Esophagus muscularis mucosa (tissue), 4 donors: ENCODE results near the gene SZRD1. TPM values are rescaled to one million over a fixed set of nuclear protein-coding genes. Genes with fewer than 3 reads are reported as not detected.

Experiments used
- DNase-seq: peaks from one replicate; pipeline ENCODE4 v3.0.0-alpha.2; 2017; ENCODE audit errors: extremely low spot score
- H3K27ac ChIP-seq, 4 donors: fragments of 200-600 bp; sonication (generic); replicated peaks in 1 of 4; 1 replicate in 3 of 4; 2 replicates in 1 of 4; pipeline ENCODE4 v1.5.1; 2016 to 2019; ENCODE audit warnings: mild to moderate bottlenecking in 1 of 4
- H3K27me3 ChIP-seq, 4 donors: fragments of 200-600 bp; sonication (generic); one replicate each; pipeline versions ENCODE4 v1.5.1 to v1.6.0; 2016 to 2019
- H3K36me3 ChIP-seq, 4 donors: fragments of 200-600 bp; sonication (generic); one replicate each; pipeline ENCODE4 v1.5.1; 2016 to 2019
- H3K4me1 ChIP-seq, 4 donors: fragments of 200-600 bp; sonication (generic); one replicate each; pipeline ENCODE4 v1.5.1; 2016 to 2019
- H3K4me3 ChIP-seq, 4 donors: fragments of 200-600 bp; sonication (generic); 1 replicate in 2 of 4; 2 replicates in 2 of 4; pipeline ENCODE4 v1.5.1; 2016 to 2019; ENCODE audit warnings: mild to moderate bottlenecking in 4 of 4, moderate library complexity in 1 of 4
- H3K9me3 ChIP-seq, 4 donors: fragments of 200-600 bp; sonication (generic); 1 replicate in 3 of 4; 2 replicates in 1 of 4; pipeline ENCODE4 v1.5.1; 2016 to 2019
- CTCF ChIP-seq, 3 experiments: fragments of 200-600 bp in 2 of 3; fragments of 450-650 bp in 1 of 3; sonication (generic) in 2 of 3; IDR thresholded peaks; one replicate each; pipeline ENCODE4 v1.5.1; 2017 to 2019; ENCODE audit warnings: antibody characterized with exemption in 3 of 3, mild to moderate bottlenecking in 2 of 3, moderate library complexity in 1 of 3
- EP300 ChIP-seq: sonication (generic); formaldehyde crosslinking; IDR thresholded peaks from one replicate; pipeline ENCODE4 v1.6.1; 2017; ENCODE audit warnings: antibody characterized with exemption
- POLR2A ChIP-seq: fragments of 450-650 bp; IDR thresholded peaks from one replicate; pipeline ENCODE4 v1.6.1; 2017; ENCODE audit warnings: antibody characterized with exemption, moderate library complexity, mild to moderate bottlenecking, low read depth
- POLR2AphosphoS5 ChIP-seq, 2 donors: sonication (generic); formaldehyde crosslinking; IDR thresholded peaks; one replicate each; pipeline ENCODE4 v1.6.1; 2017; ENCODE audit warnings: antibody characterized with exemption in 2 of 2
- WGBS: methylation state at CpG from one replicate; pipeline ENCODE4 v1.1.5; 2018; 5-methylcytosine and 5-hydroxymethylcytosine counted together
- intact Hi-C: fragments of 100-400 bp; cut with DNase I; formaldehyde crosslinking; loops from one replicate; pipeline ENCODE4 v1.15.1; 2023
- total RNA-seq, 4 donors: library from RNA; depleted of rRNA; stranded (reverse); fragments of >200 nt; gene quantifications; one replicate each; pipeline versions ENCODE4 v1.1.0 to v1.2.1, GENCODE V29; 2016

SZRD1 gene
- total RNA-seq, 4 donors from 2014 or later: 70.2 to 110 (median 98.3) TPM

GRCh38 chr1:16413191-16413590 lies 46.1 kb downstream of the SZRD1 start:
- no peak overlapping the region for H3K4me3 ChIP-seq
- intact Hi-C loops: no loop called here
- H3K4me1 ChIP-seq: no peaks in the 10 kb centered on the region
- TF ChIP-seq POLR2AphosphoS5 (IDR thresholded peaks at IDR 0.05) (no peak), EP300 (no peak), CTCF (IDR thresholded peaks at IDR 0.05) (no peak), POLR2A (no peak)
- DNase-seq: no peak
- 78% methylated on average over 3 of the region's 3 CpGs for WGBS
- H3K27ac ChIP-seq: no peak overlapping the region
- no peaks in the 10 kb centered on the region for H3K9me3 ChIP-seq
- no peaks in the 10 kb centered on the region for H3K36me3 ChIP-seq
- H3K27me3 ChIP-seq: no peaks in the 10 kb centered on the region

DNA sequence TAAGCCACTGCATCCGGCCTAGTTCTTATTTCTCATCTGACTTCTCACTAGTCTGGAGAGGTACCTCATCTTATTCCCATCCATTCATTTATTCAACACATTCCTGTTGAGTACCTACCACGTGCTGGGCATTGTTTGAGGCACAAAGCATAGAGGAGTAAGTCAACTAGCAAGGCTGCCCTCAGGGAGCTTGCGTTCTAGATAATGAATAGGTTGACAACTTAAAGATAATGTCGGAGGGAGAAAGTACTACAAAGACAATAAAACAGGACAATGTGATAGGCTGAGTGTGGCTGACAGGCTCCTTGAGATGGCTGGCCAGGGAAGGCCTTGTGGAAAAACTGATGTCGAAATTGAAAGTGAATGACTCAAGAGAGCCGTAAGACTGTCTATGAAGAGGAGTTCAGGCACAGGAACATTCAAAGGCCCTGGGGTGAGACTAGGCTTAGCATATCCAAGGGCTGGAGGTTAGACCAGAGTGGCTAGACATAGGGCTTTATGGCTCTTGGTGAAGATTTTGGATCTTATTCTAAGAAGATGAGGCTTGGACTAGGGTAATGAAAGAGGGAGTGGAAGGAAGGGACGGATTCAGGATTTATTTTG lies 51.9 kb downstream of the SZRD1 start:
- no peak for DNase-seq
- no peaks in the 10 kb centered on the region for H3K36me3 ChIP-seq
- no peak overlapping the region for H3K4me3 ChIP-seq
- intact Hi-C loops: no loop called here
- TF ChIP-seq POLR2AphosphoS5 (IDR thresholded peaks at IDR 0.05) (no peak), EP300 (no peak), CTCF (IDR thresholded peaks at IDR 0.05) (no peak), POLR2A (no peak)
- 90% methylated on average over 7 of the region's 7 CpGs for WGBS
- H3K27me3 ChIP-seq: peaks cover 0 to 17% (median 0%) of the 10 kb centered on the region in 4 donors
- H3K27ac ChIP-seq: no peak overlapping the region
- H3K4me1 ChIP-seq: no peaks in the 10 kb centered on the region
- H3K9me3 ChIP-seq: no peaks in the 10 kb centered on the region

GRCh38 chr1:16420424-16421118 lies 53.5 kb downstream of the SZRD1 start:
- H3K9me3 ChIP-seq: no peaks in the 10 kb centered on the region
- intact Hi-C loops: no loop called here
- TF ChIP-seq EP300 (no peak), POLR2A (no peak), POLR2AphosphoS5 (IDR thresholded peaks at IDR 0.05) (no peak), CTCF (IDR thresholded peaks at IDR 0.05) (no peak)
- H3K27me3 ChIP-seq: peaks cover 0 to 17% (median 0%) of the 10 kb centered on the region in 4 donors
- 74% methylated on average over 9 of the region's 9 CpGs for WGBS
- no peaks in the 10 kb centered on the region for H3K4me1 ChIP-seq
- H3K36me3 ChIP-seq: no peaks in the 10 kb centered on the region
- H3K27ac ChIP-seq: no peak overlapping the region
- DNase-seq: no peak
- no peak overlapping the region for H3K4me3 ChIP-seq

GRCh38 chr1:16421201-16421600 lies 54.2 kb downstream of the SZRD1 start:
- WGBS: 81% methylated on average over 7 of the region's 7 CpGs
- Histone ChIP-seq H3K36me3 (no peaks in the 10 kb centered on the region), H3K27ac (no peak overlapping the region), H3K27me3 (peaks cover 0 to 17% (median 0%) of the 10 kb centered on the region in 4 donors), H3K4me3 (no peak overlapping the region), H3K9me3 (no peaks in the 10 kb centered on the region), H3K4me1 (no peaks in the 10 kb centered on the region)
- intact Hi-C loops: no loop called here
- no peak for DNase-seq
- TF ChIP-seq EP300 (no peak), POLR2A (no peak), POLR2AphosphoS5 (IDR thresholded peaks at IDR 0.05) (no peak), CTCF (IDR thresholded peaks at IDR 0.05) (no peak)
